ENCODE measurements around the gene ITGA2B. TPM values are rescaled to one million over a fixed set of nuclear protein-coding genes. Genes with fewer than 3 reads are reported as not detected.

The ITGA2B gene
- polyA plus RNA-seq (ENCODE audit: insufficient read length): 4.4 TPM
- long read RNA-seq, donor 1: 0 reads
- long read RNA-seq, donor 2: 0 reads
- long read RNA-seq, donor 3: 0 reads
- long read RNA-seq, donor 4: 0 reads
- long read RNA-seq, donor 5: 0 reads
- long read RNA-seq, donor 6: 0 reads
- long read RNA-seq, donor 7: 0 reads
- long read RNA-seq, donor 8: 0 reads

- DNase-seq: no peak
These were observed at the start of gene ITGA2B for GRCh38 chr17:44389281-44389680. ITGA2B (minus strand) TSS chr17:44389649; CDS start chr17:44389473, 176 bp downstream.

GRCh38 chr17:44439168-44439567 lies 49.7 kb upstream of the ITGA2B start:
- DNase-seq: no peak

- no peak for DNase-seq
These were observed 49.2 kb upstream of the ITGA2B start for GRCh38 chr17:44438636-44439035.

- no peak for DNase-seq
These were observed 46.9 kb upstream of the ITGA2B start for GRCh38 chr17:44436336-44436735.

GRCh38 chr17:44432254-44433157 lies 43.1 kb upstream of the ITGA2B start:
- no peak for DNase-seq

DNA sequence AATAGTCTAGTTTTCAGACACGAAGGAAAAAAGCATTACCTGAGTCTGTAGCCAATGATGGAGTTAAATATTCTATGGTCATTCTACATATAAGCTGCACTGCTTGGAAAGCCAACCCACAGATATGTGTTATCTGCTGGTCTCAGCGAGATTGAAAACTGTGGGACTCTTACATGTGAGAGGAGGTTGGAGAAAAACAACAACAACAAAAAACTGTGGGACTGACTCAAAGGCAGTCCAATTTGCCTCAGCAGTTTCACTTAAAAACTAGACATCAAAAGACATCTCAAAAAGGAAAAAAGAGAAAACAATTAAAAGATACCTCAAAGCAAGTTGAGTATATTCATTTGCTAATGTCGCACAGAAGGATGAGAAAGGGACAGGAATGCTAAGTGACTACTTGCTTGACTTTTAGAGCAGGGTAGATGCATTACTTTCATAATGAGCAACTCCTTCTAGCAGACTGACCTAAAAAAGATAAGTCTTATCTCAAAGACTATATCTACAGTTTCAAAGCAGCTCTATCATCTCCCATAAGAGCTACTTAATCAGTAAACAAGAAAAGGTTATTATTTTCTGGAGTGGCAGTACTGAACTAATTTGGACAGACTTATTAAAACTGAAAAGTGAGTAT lies 35.5 kb upstream of the ITGA2B start:
- DNase-seq: no peak

GRCh38 chr17:44417553-44417952 lies 28.1 kb upstream of the ITGA2B start:
- DNase-seq: no peak

DNA sequence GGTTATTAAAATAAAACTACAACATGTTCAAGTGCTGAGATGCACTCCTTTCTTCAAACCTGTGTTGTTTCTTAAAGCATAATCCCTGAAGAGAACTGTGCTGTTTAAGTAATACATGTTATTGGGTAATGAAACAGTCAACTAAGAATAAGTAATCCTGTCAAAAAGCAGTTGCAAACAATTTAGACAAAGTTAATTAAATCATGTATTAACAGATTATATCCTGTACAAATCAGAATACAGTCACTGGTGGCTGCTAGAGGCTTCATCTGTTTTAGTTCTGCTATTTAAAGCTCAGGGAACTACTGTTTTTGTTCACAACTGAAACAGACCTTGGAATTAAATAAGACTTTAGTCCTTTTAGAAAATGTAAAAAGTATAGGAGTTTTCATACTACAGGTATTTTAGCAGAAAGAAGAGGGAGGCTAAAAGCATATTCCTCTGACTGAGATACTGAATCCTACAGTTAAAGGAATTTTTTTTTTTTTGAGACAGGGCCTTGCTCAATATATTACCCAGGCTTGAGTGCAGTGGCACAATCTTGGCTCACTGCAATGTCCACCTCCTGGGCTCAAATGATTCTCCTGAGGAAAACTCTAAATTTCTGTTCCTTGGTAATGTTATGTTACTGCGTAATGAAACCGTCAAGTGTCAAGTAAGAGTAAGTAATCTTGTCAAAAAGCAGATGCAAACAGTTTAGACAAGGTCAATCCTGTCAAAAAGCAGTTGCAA lies 27.3 kb upstream of the ITGA2B start:
- DNase-seq: no peak

- no peak for DNase-seq
These were observed 25.1 kb upstream of the ITGA2B start for GRCh38 chr17:44414394-44415155.

- DNase-seq: no peak
These were observed 20.0 kb upstream of the ITGA2B start for GRCh38 chr17:44409309-44410028.

GRCh38 chr17:44408786-44409185 lies 19.3 kb upstream of the ITGA2B start:
- DNase-seq: no peak

GRCh38 chr17:44402564-44403172 lies 13.2 kb upstream of the ITGA2B start:
- no peak for DNase-seq

DNA sequence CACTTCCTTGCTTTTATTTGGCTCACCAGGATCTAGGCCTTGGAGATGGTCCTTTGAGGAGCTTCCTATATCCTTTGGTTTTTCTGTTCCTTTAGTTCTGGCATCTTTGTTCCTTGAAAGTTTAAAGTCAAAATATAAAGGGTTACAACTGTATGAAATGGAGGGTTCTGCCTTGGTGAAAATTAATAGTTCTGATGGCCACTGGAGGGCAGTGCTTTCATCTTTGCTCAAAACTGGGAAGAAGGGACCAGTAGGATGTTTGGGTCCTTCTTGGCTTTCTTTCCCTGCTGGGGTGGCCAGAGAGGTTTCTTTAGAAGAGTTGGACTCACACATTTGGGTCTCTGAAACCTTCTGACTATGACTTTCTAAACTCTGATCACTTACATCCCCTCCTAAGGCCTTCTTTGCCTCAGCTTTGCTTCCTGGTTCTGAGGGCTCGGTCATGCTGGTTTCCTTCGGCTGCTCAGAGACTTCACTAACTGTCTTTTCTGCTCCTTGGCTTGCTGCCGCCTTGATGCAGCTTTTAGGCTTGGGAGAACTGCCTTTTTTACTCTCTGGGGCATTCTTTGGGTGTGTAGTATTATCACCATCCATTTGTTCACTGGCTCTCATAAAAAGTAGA lies 10.9 kb upstream of the ITGA2B start:
- DNase-seq: no peak

- DNase-seq: no peak
These were observed 9.5 kb upstream of the ITGA2B start for GRCh38 chr17:44398692-44399691.

DNA sequence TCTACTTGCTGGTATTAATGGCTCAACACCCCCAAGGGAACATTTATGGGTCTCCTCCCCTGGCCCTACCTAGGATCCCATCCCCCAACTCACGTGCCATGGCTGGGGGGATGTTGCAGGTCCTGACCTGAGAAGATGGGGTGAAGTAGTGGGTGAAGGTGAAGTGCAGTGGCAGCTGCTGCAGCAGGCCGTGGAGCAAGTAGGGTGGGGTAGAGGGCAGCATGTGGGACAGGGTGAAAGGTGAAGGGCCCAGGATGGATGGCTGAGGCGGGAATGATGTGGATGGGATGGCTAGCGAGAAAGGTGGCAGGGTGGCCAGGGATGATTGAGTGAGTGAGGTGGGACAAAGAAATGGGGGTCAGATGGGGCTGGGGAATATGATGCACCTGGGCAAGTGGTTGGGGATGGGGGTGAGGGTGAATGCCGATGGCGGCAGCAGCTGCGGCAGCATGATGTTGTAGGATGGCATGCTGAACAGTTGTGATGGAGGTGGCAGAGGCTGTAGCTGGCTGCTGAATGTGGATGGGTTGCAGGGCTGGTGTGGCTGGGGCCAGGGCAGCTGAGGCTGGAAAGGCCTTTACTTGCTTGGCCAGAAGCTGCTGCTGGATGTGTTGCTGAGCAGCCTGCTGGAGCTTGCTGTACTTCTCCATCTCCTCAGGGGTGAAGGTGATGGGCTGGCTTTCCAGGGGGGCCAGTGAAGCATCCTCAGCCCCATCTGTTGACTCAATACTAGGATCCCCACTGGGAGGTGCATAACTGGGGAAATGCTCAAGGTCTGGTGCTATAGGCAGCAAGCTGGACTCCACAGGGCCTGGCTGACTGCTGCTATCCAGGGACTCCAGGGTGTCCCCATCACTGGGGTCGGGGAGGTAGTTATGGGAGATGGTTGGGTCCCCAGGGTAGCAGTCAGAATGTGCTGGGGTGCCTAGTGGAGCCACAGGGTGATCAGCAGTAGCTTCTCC lies 8.3 kb upstream of the ITGA2B start:
- no peak for DNase-seq

- DNase-seq: no peak
These were observed 7.5 kb upstream of the ITGA2B start for GRCh38 chr17:44396946-44397345.

DNA sequence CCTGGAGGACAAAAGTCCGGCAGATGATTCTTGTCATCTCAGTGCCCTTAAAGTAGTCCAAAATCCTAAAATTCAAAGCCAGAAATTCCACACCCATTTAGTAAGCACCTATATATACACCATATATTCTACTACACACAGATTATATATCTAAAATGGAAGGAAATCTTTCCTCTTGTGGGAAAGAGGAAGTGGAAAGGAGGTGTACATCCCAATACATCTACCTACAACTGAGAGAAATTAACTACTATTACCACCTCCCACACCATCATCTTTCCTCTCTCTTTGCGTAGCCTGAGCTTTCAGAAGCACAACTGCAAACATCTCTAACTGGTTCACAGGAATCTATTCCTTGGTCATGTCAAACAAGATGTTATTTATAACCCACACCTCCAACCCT lies 5.4 kb upstream of the ITGA2B start:
- no peak for DNase-seq
